HepG2 (cell line): Measurements from ENCODE around the gene MTMR4. TPM values are rescaled to one million over a fixed set of nuclear protein-coding genes. Genes with fewer than 3 reads are reported as not detected.

Experiments used
- ARNT2 ChIP-seq: sonication (generic); formaldehyde crosslinking; IDR thresholded peaks from 2 replicates; pipeline ENCODE4 v1.8.0; 2022; ENCODE audit warnings: mild to moderate bottlenecking, low read depth, missing genetic modification reagents, moderate library complexity
- ATAD3A ChIP-seq: sonication (generic); formaldehyde crosslinking; IDR thresholded peaks from 2 replicates; pipeline ENCODE4 v1.4.0; 2020; ENCODE audit warnings: missing genetic modification reagents
- ATF4 ChIP-seq, 2 experiments: fragments of 450-650 bp in 1 of 2; sonication (generic) in 1 of 2; formaldehyde crosslinking; IDR thresholded peaks; 2 replicates each; pipeline versions ENCODE4 v1.5.0 to v1.8.0; 2020 to 2022; ENCODE audit warnings: mild to moderate bottlenecking in 1 of 2, missing genetic modification reagents in 1 of 2
- BHLHE40 ChIP-seq: IDR thresholded peaks from 2 replicates; pipeline ENCODE4 v1.6.1; 2011; ENCODE audit warnings: low read length, improper control_type of control experiment
- CCDC6 ChIP-seq: sonication (generic); formaldehyde crosslinking; IDR thresholded peaks from 2 replicates; pipeline ENCODE4 v1.8.1; 2022; ENCODE audit warnings: mild to moderate bottlenecking, missing genetic modification reagents, moderate library complexity
- E2F5 ChIP-seq: sonication (generic); formaldehyde crosslinking; conservative IDR thresholded peaks from 2 replicates; pipeline ENCODE4 v1.4.0; 2020; ENCODE audit warnings: missing genetic modification reagents
- FLYWCH1 ChIP-seq: sonication (generic); formaldehyde crosslinking; IDR thresholded peaks from 2 replicates; pipeline ENCODE4 v1.8.1; 2023; ENCODE audit warnings: mild to moderate bottlenecking, missing genetic modification reagents
- HBP1 ChIP-seq: IDR thresholded peaks from 2 replicates; pipeline ENCODE4 v1.6.1; 2016; ENCODE audit warnings: low read depth, control low read depth
- HDAC2 ChIP-seq: sonication (generic); formaldehyde crosslinking; IDR thresholded peaks from 2 replicates; pipeline ENCODE4 v1.4.0; 2020; ENCODE audit warnings: missing genetic modification reagents
- HOXA3 ChIP-seq: sonication (generic); formaldehyde crosslinking; IDR thresholded peaks from 2 replicates; pipeline ENCODE4 v1.5.0; 2020; ENCODE audit warnings: missing genetic modification reagents
- JUND ChIP-seq: sonication (generic); formaldehyde crosslinking; IDR thresholded peaks from 2 replicates; pipeline ENCODE4 v1.8.0; 2022; ENCODE audit warnings: mild to moderate bottlenecking, missing genetic modification reagents
- KAT7 ChIP-seq: IDR thresholded peaks from 2 replicates; pipeline ENCODE4 v1.6.1; 2018; ENCODE audit warnings: borderline replicate concordance, missing compliant biosample characterization
- MTERF4 ChIP-seq: sonication (generic); formaldehyde crosslinking; IDR thresholded peaks from 2 replicates; pipeline ENCODE4 v1.8.0; 2023; ENCODE audit warnings: mild to moderate bottlenecking, missing genetic modification reagents
- NCOA2 ChIP-seq: sonication (generic); formaldehyde crosslinking; IDR thresholded peaks from 2 replicates; pipeline ENCODE4 v1.8.0; 2022; ENCODE audit warnings: inconsistent platforms
- NR1H2 ChIP-seq: sonication (generic); formaldehyde crosslinking; IDR thresholded peaks from 2 replicates; pipeline ENCODE4 v1.8.1; 2022; ENCODE audit warnings: low read depth, missing genetic modification reagents, borderline replicate concordance
- SCMH1 ChIP-seq: sonication (generic); formaldehyde crosslinking; IDR thresholded peaks from 2 replicates; pipeline ENCODE4 v1.9.0; 2021; ENCODE audit warnings: missing genetic modification reagents, mild to moderate bottlenecking, borderline replicate concordance
- SRF ChIP-seq: IDR thresholded peaks from 2 replicates; pipeline ENCODE4 v1.6.1; 2011; ENCODE audit warnings: mild to moderate bottlenecking, low read depth, low read length, moderate library complexity
- THAP11 ChIP-seq: IDR thresholded peaks from 2 replicates; pipeline ENCODE4 v1.6.1; 2016; ENCODE audit warnings: missing biosample characterization, missing genetic modification reagents
- ZBTB26 ChIP-seq: IDR thresholded peaks from 2 replicates; pipeline ENCODE4 v1.6.1; 2016; ENCODE audit warnings: missing compliant biosample characterization, missing genetic modification reagents, borderline replicate concordance
- ZBTB38 ChIP-seq: sonication (generic); formaldehyde crosslinking; IDR thresholded peaks from 2 replicates; pipeline ENCODE4 v1.5.1; 2020; ENCODE audit warnings: mild to moderate bottlenecking, missing genetic modification reagents
- ZNF335 ChIP-seq: sonication (generic); formaldehyde crosslinking; IDR thresholded peaks from 2 replicates; pipeline ENCODE4 v1.4.0; 2020; ENCODE audit warnings: missing genetic modification reagents
- ZNF337 ChIP-seq: sonication (generic); formaldehyde crosslinking; IDR thresholded peaks from 2 replicates; pipeline ENCODE4 v1.5.1; 2020; ENCODE audit warnings: missing genetic modification reagents, low read depth, mild to moderate bottlenecking, borderline replicate concordance
- ZNF670 ChIP-seq: sonication (generic); formaldehyde crosslinking; IDR thresholded peaks from 2 replicates; pipeline ENCODE4 v1.8.0; 2022; ENCODE audit warnings: mild to moderate bottlenecking, missing genetic modification reagents, borderline replicate concordance
- ZNF747 ChIP-seq: sonication (generic); formaldehyde crosslinking; IDR thresholded peaks from 2 replicates; pipeline ENCODE4 v1.8.1; 2023; ENCODE audit warnings: missing genetic modification reagents, mild to moderate bottlenecking, borderline replicate concordance
- ZNF776 ChIP-seq: sonication (generic); formaldehyde crosslinking; IDR thresholded peaks from 2 replicates; pipeline ENCODE4 v1.4.0; 2020; ENCODE audit warnings: mild to moderate bottlenecking, missing genetic modification reagents
- polyA plus RNA-seq, 8 experiments: library from polyadenylated mRNA; depleted of rRNA in 3 of 8; stranded (reverse) in 7 of 8; unstranded in 1 of 8; fragments of >200 nt; fragmentation: Illumina TruSeq in 4 of 8; extraction: Trizol in 4 of 8; gene quantifications; 2 replicates each; pipeline versions ENCODE4 v1.2.1 to v1.2.3, GENCODE V29; 2011 to 2016; ENCODE audit warnings: low read depth in 4 of 8, missing spikeins in 1 of 8, mixed read lengths in 1 of 8; ENCODE audit not compliant: insufficient read depth in 1 of 8
- total RNA-seq, 5 experiments: library from RNA; depleted of rRNA; stranded (reverse); fragments of >200 nt; fragmentation: Illumina TruSeq; extraction: Trizol; gene quantifications; 2 replicates each; pipeline ENCODE4 v1.2.3, GENCODE V29; 2016; ENCODE audit warnings: low read depth in 1 of 5

MTMR4 gene
- total and polyA plus RNA-seq, 2 of the 13 experiments (the other 11 are each of a cell fraction or from before 2014, with no cell fraction given) = 62.5 to 65.1 TPM

- TF ChIP-seq ATF4 (CRISPR knock-in tag; IDR thresholded peaks at IDR 0.05) (no peak), ZBTB38 (CRISPR knock-in tag) (no peak), KAT7 (CRISPR knock-in tag) (no peak), E2F5 (CRISPR knock-in tag) (no peak), ZNF335 (CRISPR knock-in tag) (0 out of 2 replicates have a peak, but pooled peaks have one; percentile 46), THAP11 (CRISPR knock-in tag) (no peak), NCOA2 (CRISPR knock-in tag) (no peak), FLYWCH1 (CRISPR knock-in tag) (no peak), SRF (0 out of 2 replicates have a peak, but pooled peaks have one; percentile 25), ZNF747 (CRISPR knock-in tag) (no peak), MTERF4 (CRISPR knock-in tag) (no peak), JUND (CRISPR knock-in tag) (no peak), CCDC6 (CRISPR knock-in tag) (no peak), ATAD3A (CRISPR knock-in tag) (no peak), SCMH1 (CRISPR knock-in tag) (no peak), ZNF670 (no peak), BHLHE40 (peak; percentile 49; the same call in 1 of the 2 replicates), ZBTB26 (no peak), ZNF337 (CRISPR knock-in tag) (no peak), ARNT2 (CRISPR knock-in tag) (no peak), HBP1 (CRISPR knock-in tag) (0 out of 2 replicates have a peak, but pooled peaks have one; percentile 47), HOXA3 (CRISPR knock-in tag) (no peak), NR1H2 (CRISPR knock-in tag) (no peak), ZNF776 (no peak), HDAC2 (no peak)
Measured at GRCh38 chr17:58447039-58447975, 67.1 kb downstream of the MTMR4 start (continued).
